ENCODE measurements around the gene CLNK. TPM values are rescaled to one million over a fixed set of nuclear protein-coding genes. Genes with fewer than 3 reads are reported as not detected.

The CLNK gene
- total RNA-seq, 2 donors from 2014 or later, result 0.16 TPM; not detected in 1

DNA sequence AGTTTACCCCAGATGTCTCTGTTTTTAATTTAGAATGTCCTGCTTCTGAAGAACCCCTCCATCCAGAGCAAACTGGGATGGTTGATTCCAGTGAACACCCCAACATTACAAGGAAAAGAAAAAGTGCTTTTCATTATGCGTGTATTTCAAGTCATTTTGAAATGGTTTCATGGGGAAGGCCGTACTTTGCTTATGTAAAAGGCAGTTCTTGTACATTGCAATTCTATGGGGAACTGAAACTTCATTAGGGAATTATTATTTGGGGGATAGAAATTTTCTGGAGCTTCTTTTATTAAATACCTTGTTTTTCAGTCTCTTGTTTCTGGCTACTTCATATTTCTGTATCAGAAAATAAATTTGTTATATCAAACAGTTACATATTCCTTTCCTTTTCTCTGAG lies 130.4 kb downstream of the CLNK start:
- Histone ChIP-seq H3K4me1 (no peaks in the 10 kb centered on the region), H3K27ac (no peak overlapping the region), H3K4me3 (no peak overlapping the region), H3K9ac (ENCODE audit: low read depth in 2 of 2, low read length in 2 of 2) (no peak overlapping the region), H3K9me3 (no peaks in the 10 kb centered on the region), H3K36me3 (no peaks in the 10 kb centered on the region), H3K27me3 (no peaks in the 10 kb centered on the region)
- no peak for TF ChIP-seq CTCF (IDR thresholded peaks at IDR 0.05)
- DNase-seq, result no peak
- intact Hi-C loops (cut with DNase I), result no loop called here

GRCh38 chr4:10552591-10553280 lies 131.8 kb downstream of the CLNK start:
- H3K9ac ChIP-seq (ENCODE audit: low read depth in 2 of 2, low read length in 2 of 2), result no peak overlapping the region
- intact Hi-C loops (cut with DNase I), result no loop called here
- no peaks in the 10 kb centered on the region for H3K27me3 ChIP-seq
- no peaks in the 10 kb centered on the region for H3K36me3 ChIP-seq
- H3K27ac ChIP-seq, result no peak overlapping the region
- no peak for TF ChIP-seq CTCF (IDR thresholded peaks at IDR 0.05)
- DNase-seq, result no peak
- H3K4me3 ChIP-seq, result no peak overlapping the region
- H3K4me1 ChIP-seq, result no peaks in the 10 kb centered on the region
- no peaks in the 10 kb centered on the region for H3K9me3 ChIP-seq

GRCh38 chr4:10535912-10536311 lies 148.7 kb downstream of the CLNK start:
- TF ChIP-seq CTCF (IDR thresholded peaks at IDR 0.05), result no peak
- no peak overlapping the region for H3K27ac ChIP-seq
- DNase-seq, result no peak
- peaks cover 5% of the 10 kb centered on the region for H3K36me3 ChIP-seq
- H3K4me3 ChIP-seq, result no peak overlapping the region
- no peak overlapping the region for H3K9ac ChIP-seq (ENCODE audit: low read depth in 2 of 2, low read length in 2 of 2)
- intact Hi-C loops (cut with DNase I), result no loop called here
- H3K4me1 ChIP-seq, result no peaks in the 10 kb centered on the region
- H3K9me3 ChIP-seq, result no peaks in the 10 kb centered on the region
- H3K27me3 ChIP-seq, result no peaks in the 10 kb centered on the region

DNA sequence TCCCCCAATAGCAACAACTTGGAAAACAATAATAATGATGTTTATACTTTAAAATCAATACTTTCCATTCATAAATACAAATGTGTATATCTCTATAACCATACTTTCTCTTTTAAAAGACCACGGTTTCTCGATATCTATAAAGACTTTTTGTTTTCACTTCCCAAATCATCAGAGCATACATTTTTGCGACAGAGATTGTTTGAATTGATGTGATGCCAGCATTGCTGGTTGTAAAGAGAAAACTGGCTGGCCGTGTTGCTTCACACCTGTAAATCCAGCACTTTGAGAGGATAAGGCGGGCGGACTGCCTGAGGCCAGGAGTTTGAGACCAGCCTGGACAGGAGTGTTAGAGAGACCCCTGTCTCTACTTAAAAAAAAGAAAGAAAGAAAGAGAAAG lies 149.7 kb downstream of the CLNK start:
- H3K36me3 ChIP-seq, result peaks cover 5% of the 10 kb centered on the region
- H3K9ac ChIP-seq (ENCODE audit: low read depth in 2 of 2, low read length in 2 of 2), result no peak overlapping the region
- no peak overlapping the region for H3K27ac ChIP-seq
- no peaks in the 10 kb centered on the region for H3K4me1 ChIP-seq
- H3K4me3 ChIP-seq, result no peak overlapping the region
- intact Hi-C loops (cut with DNase I), result no loop called here
- TF ChIP-seq CTCF (IDR thresholded peaks at IDR 0.05), result no peak
- H3K9me3 ChIP-seq, result no peaks in the 10 kb centered on the region
- DNase-seq, result no peak
- no peaks in the 10 kb centered on the region for H3K27me3 ChIP-seq

- Histone ChIP-seq H3K27me3 (no peaks in the 10 kb centered on the region), H3K36me3 (peaks cover 5% of the 10 kb centered on the region), H3K9ac (ENCODE audit: low read depth in 2 of 2, low read length in 2 of 2) (no peak overlapping the region), H3K4me1 (no peaks in the 10 kb centered on the region), H3K27ac (no peak overlapping the region), H3K4me3 (no peak overlapping the region), H3K9me3 (no peaks in the 10 kb centered on the region)
- no peak for TF ChIP-seq CTCF (IDR thresholded peaks at IDR 0.05)
- no peak for DNase-seq
- intact Hi-C loops (cut with DNase I), result no loop called here
These were observed 152.4 kb downstream of the CLNK start for GRCh38 chr4:10532155-10532554.

Measured in colonic mucosa (tissue), 4 donors.